ENCODE measurements around the gene ZC3H4. TPM values are rescaled to one million over a fixed set of nuclear protein-coding genes. Genes with fewer than 3 reads are reported as not detected.

ZC3H4 gene
- total and polyA plus RNA-seq, 2 of the 8 experiments (the other 6 are each of a cell fraction or from before 2014, with no cell fraction given) = 6.6 to 92.0 TPM

DNA sequence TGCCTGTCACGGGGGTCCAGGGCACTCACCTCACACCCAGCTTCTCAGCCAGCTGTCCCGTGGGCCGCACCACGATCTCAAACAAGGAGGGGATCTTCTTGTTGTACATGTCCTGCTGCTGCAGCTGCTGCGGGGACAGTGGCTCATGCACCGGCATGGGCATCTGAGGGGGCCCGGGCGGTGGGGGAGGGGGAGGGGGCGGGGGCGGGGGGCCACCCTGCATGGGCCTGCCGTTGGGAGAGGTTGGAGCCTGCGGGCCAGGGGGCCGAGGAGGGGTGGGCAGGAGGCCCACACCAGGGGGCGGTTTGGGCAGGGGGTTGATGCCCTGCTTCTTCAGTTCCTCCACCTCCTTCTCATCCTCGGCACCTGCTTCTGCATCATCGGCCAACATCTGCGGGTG, 41.3 kb downstream of the ZC3H4 start:
- H3K56ac ChIP-seq (replicated peaks; ENCODE audit: insufficient read length, low read depth, low read length) = no peak overlapping the region
- no peak overlapping the region for H2BK15ac ChIP-seq (ENCODE audit: low read length)
- no peak overlapping the region for H3K27ac ChIP-seq (ENCODE audit: low read depth, low read length)
- H3K23me2 ChIP-seq (ENCODE audit: low read depth, low read length) = no peaks in the 10 kb centered on the region
- ChIA-PET CTCF (ENCODE audit: partially characterized antibody) (interaction anchor here (0.9 to 2.5 kb wide), 6 partner anchors 10 to 60 kb away, joined by 3 to 15 read pairs (median 4); no protein-coding TSS in a partner anchor), POLR2A (ENCODE audit: partially characterized antibody) (interaction anchor here (0.9 to 2.3 kb wide), 5 partner anchors 9 to 40 kb away, joined by 3 to 10 read pairs (median 4); partner anchors contain the start of gene ZC3H4)
- DNase-seq (ENCODE audit: low read depth in 1 of 2, low spot score in 2 of 2) = no peak
- no peak overlapping the region for H2BK12ac ChIP-seq (ENCODE audit: low read depth, low read length)
- H3K4ac ChIP-seq (replicated peaks; ENCODE audit: insufficient read length, low read depth, low read length) = no peak overlapping the region
- H4K20me1 ChIP-seq (replicated peaks in 1 of 2; ENCODE audit: control insufficient read depth in 1 of 2, insufficient read depth in 2 of 2, low read length in 2 of 2) = peaks cover 9 to 31% of the 10 kb centered on the region in 2 experiments
- TF ChIP-seq SP4 (IDR thresholded peaks at IDR 0.05; ENCODE audit: low read length) = no peak
- no peak overlapping the region for H4K8ac ChIP-seq (ENCODE audit: extremely low read depth, insufficient read depth, low read length)
- no peak overlapping the region for H2AK5ac ChIP-seq (ENCODE audit: low read depth, low read length)
- H3K9ac ChIP-seq (replicated peaks in 1 of 4; ENCODE audit: extremely low read depth in 1 of 4, low read depth in 3 of 4, low read length in 3 of 4) = no peak overlapping the region
- H3K36me3 ChIP-seq (ENCODE audit: control insufficient read depth in 2 of 4, insufficient read depth in 4 of 4, low read length in 3 of 4) = peaks cover 20 to 60% (median 47%) of the 10 kb centered on the region in 4 experiments; a peak in 7 of 8 replicates
- H3K14ac ChIP-seq (ENCODE audit: insufficient read length) = no peak overlapping the region
- no peak overlapping the region for H3K18ac ChIP-seq (ENCODE audit: extremely low read depth, low read length)
- H3K4me2 ChIP-seq (ENCODE audit: insufficient read depth in 1 of 2, low read depth in 2 of 2, low read length in 2 of 2) = no peak overlapping the region
- H3K9me3 ChIP-seq (ENCODE audit: insufficient read depth in 2 of 2, low read depth in 1 of 2, low read length in 1 of 2) = no peaks in the 10 kb centered on the region
- no peak overlapping the region for H4K91ac ChIP-seq (replicated peaks; ENCODE audit: insufficient read length, low read length)
- 95% methylated on average over 8 of the region's 17 CpGs; no CpG with 5 or more reads in 1 of the 2 experiments for WGBS, 2 experiments (ENCODE audit: extremely low coverage in 1 of 2, insufficient coverage in 1 of 2, insufficient read length in 1 of 2, insufficient replicate concordance in 2 of 2, low coverage in 1 of 2, low lambda C conversion rate in 2 of 2, missing lambda C conversion rate in 1 of 2)
- no peak overlapping the region for H3K23ac ChIP-seq (ENCODE audit: insufficient read length)
- H2BK120ac ChIP-seq (replicated peaks; ENCODE audit: low read depth, low read length) = no peak overlapping the region
- H2BK20ac ChIP-seq (ENCODE audit: low read length) = no peak overlapping the region
- no peaks in the 10 kb centered on the region for H3K4me1 ChIP-seq (replicated peaks in 1 of 4; ENCODE audit: control insufficient read depth in 3 of 4, insufficient read depth in 4 of 4, low read length in 3 of 4)
- no peak for FAIRE-seq
- peaks cover 6% of the 10 kb centered on the region for H3K79me1 ChIP-seq (ENCODE audit: low read depth, low read length)
- H4K5ac ChIP-seq (ENCODE audit: insufficient read length, low read depth, low read length) = no peak overlapping the region
- H3K27me3 ChIP-seq (replicated peaks in 1 of 4; ENCODE audit: control insufficient read depth in 3 of 4, extremely low read depth in 1 of 4, insufficient read depth in 3 of 4, low read length in 3 of 4) = no peaks in the 10 kb centered on the region
- no peak overlapping the region for H2BK5ac ChIP-seq (ENCODE audit: low read depth, low read length)
- no peak overlapping the region for H3K4me3 ChIP-seq (ENCODE audit: extremely low read depth in 1 of 4, insufficient read depth in 2 of 4, low read depth in 3 of 4, low read length in 4 of 4)
- peaks cover 0 to 13% of the 10 kb centered on the region in 2 experiments; a peak in 2 of 4 replicates for H3K79me2 ChIP-seq (ENCODE audit: control insufficient read depth in 1 of 2, insufficient read depth in 2 of 2, low read length in 2 of 2)
- no peak overlapping the region for H2AFZ ChIP-seq (ENCODE audit: low read length)
